ENCODE measurements around the gene RNF222.
"Not testable (repeated sequence)": the region's sequence is repeated elsewhere in the genome, so short reads cannot be mapped to it uniquely, and the experiment has no call there.

RNF222 gene

GRCh38 chr17:8409966-8410882 is 12.6 kb upstream of the RNF222 start:
- peak; percentile 81 to 85 for DNase-seq

- DNase-seq: no peak
Measured at GRCh38 chr17:8408371-8408770, 10.7 kb upstream of the RNF222 start.

GRCh38 chr17:8406174-8406573 is 8.5 kb upstream of the RNF222 start:
- DNase-seq: no peak

GRCh38 chr17:8405499-8406016 is 7.9 kb upstream of the RNF222 start:
- DNase-seq: no peak

GRCh38 chr17:8402921-8403536 is 5.4 kb upstream of the RNF222 start:
- DNase-seq: no peak

GRCh38 chr17:8401107-8401506 is 3.5 kb upstream of the RNF222 start:
- no peak for DNase-seq

- no peak for DNase-seq
Measured at GRCh38 chr17:8398980-8399379, 1.4 kb upstream of the RNF222 start.

- DNase-seq: not testable (repeated sequence)
Measured at GRCh38 chr17:8394497-8394896, 3.1 kb downstream of the RNF222 start.

GRCh38 chr17:8393470-8394231 is 4.0 kb downstream of the RNF222 start:
- no peak for DNase-seq

- no peak for DNase-seq
Measured at GRCh38 chr17:8392674-8393469, 4.8 kb downstream of the RNF222 start.

- DNase-seq: no peak
Measured at GRCh38 chr17:8392274-8392673, 5.4 kb downstream of the RNF222 start.

GRCh38 chr17:8391711-8392110 is 5.9 kb downstream of the RNF222 start:
- DNase-seq: no peak

GRCh38 chr17:8387914-8388651 is 9.5 kb downstream of the RNF222 start:
- DNase-seq: no peak

GRCh38 chr17:8386841-8387240 is 10.8 kb downstream of the RNF222 start:
- DNase-seq: no peak

- no peak for DNase-seq
Measured at GRCh38 chr17:8384801-8385378, 12.7 kb downstream of the RNF222 start.

GRCh38 chr17:8383143-8383822 is 14.3 kb downstream of the RNF222 start, which contains the start of gene RPL26:
TSS of gene RPL26 (minus strand) at chr17:8383193. CDS start at chr17:8382310, 883 bp downstream.
- DNase-seq: peak; percentile 87 to 93

GRCh38 chr17:8382880-8383142 is 14.8 kb downstream of the RNF222 start:
- no peak for DNase-seq

GRCh38 chr17:8382052-8382879 is 15.4 kb downstream of the RNF222 start:
- DNase-seq: no peak

GRCh38 chr17:8380049-8380448 is 17.6 kb downstream of the RNF222 start:
- no peak for DNase-seq

GRCh38 chr17:8378117-8378516 is 19.5 kb downstream of the RNF222 start:
- DNase-seq: not testable (repeated sequence)
